Stimulated activated CD8-positive, alpha-beta memory T cell treated with anti-CD3 and anti-CD28 coated beads, Interleukin-7, amount 100 ng/mL, for 48 hours (primary cell): ENCODE results near the gene SESTD1.
"Not testable (repeated sequence)": the region's sequence is repeated elsewhere in the genome, so short reads cannot be mapped to it uniquely, and the experiment has no call there.

Source experiments
- DNase-seq, 2 donors: peaks; one replicate each; pipeline ENCODE4 v3.0.0-alpha.2; 2020; ENCODE audit warnings: low read depth in 1 of 2; ENCODE audit errors: extremely low read depth in 1 of 2

SESTD1 gene

DNA sequence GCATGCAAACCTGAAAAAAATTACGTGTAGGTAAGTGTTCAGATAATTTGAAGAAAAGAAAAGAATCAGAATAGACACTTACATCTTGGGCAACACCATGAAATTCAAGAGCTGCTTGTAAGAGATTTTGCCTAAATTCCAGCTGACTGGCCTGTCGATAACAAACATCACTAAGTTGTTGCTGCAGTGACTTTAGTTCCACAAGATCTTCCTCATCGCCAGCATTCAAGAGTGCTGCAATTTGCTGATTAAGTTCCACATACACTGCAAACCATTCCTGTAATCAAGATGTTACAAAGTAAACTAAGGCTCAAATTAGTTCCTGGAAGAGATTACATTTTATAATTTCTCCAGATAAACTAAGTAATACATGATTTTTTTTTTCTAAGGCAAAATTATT lies 140.3 kb downstream of the SESTD1 start:
- DNase-seq = no peak

DNA sequence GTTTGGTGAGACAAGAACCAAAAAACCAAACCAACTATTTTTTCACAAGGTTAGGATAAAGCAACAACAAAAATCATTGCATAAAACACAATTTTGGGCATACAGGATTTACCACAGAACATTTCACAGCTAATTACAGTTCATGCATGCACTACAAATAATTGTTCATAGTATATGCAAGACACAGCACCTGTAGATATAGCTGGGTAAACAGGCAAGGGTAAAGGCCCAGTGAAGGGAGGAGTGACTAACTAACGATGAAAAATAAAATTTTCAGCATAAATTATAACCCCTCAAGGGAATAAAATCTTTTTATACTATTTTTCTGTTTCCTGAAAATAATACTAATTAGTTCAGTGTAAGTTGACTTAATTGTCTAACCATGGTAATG lies 141.4 kb downstream of the SESTD1 start:
- DNase-seq = no peak

DNA sequence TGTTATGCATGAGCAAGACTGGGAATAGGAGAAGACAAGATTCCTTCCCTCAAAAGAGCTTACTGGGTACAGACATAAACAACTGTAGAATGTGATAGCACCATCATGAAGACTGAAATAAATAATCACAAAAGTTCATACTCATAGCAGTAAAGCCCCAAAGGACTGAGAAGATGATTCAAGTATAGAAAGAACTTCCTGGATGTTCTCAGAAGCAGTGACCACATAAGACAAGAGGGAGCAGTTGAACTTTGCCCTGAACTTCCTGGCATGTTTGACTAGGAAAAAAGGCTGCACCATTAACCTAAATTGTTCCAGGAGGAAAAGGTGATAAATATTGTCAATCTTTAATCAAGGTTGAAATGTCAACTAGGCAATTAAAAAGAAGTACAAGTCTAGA lies 156.9 kb downstream of the SESTD1 start:
- DNase-seq = no peak

DNA sequence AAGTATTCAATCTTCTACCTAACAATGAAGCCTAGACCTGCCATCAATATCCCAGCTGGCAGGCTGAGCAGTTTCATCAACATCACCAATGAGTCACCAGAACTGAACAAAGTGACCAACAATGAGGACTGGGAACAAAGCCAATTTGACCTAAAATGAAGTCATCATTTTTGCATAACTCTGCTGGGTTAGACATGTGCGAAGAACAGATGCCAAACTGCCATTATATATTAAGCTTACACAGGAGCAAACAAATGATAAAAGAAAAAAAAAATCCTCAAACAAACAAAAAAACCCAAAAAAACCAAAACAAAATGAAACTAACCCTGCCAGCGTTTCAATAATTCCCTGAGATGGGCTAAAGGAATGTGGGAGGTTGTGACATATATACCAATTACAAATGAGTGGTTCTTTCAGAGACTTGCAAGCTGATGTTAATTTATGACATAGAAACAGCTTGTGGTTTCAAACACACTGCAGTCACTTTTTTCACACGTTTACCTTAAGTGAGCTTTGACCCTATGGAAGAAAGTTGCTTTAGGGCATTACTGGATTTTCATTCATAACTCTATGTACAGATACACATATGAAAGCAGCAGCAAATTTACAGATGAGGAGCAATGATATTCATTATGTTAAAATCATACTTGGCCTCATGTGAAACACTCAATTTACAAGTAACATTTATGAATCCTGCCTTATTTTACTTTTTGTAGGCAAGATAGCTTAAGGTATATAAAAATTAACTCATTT lies 157.8 kb downstream of the SESTD1 start:
- DNase-seq = no peak

DNA sequence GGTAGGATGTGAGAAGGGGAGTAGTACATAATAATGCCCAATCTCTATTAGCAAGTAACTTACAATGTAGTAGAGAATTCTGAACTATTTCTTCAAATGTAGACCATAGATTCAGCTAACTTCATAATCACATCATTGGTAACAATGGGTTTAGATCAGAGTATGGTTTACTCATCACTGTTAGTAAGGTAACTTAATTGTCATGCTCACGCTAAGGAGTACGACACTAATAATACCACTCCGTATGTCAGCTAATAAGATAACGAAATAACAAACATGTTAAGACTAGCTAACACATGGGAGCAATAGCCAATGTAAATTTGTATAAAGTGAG lies 158.3 kb downstream of the SESTD1 start:
- no peak for DNase-seq

DNA sequence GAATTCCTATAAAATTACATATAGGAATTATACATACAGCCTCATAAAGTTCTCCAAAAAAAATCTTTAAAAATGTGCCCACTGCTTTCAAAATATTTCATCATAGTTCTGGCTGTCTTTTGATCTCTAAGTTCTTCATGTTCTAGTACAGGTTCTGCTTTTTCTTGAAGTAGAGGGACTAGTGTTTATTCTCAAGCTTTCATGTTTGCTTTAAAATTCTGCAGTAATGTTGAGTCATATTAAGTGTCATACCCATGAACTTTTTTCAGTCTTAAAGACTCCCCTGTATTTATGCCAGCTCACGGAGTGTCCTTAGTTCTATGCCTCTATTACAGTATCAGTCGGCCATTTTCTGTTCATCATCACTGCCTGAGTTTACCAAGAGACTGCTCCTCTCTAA lies 159.9 kb downstream of the SESTD1 start:
- no peak for DNase-seq

DNA sequence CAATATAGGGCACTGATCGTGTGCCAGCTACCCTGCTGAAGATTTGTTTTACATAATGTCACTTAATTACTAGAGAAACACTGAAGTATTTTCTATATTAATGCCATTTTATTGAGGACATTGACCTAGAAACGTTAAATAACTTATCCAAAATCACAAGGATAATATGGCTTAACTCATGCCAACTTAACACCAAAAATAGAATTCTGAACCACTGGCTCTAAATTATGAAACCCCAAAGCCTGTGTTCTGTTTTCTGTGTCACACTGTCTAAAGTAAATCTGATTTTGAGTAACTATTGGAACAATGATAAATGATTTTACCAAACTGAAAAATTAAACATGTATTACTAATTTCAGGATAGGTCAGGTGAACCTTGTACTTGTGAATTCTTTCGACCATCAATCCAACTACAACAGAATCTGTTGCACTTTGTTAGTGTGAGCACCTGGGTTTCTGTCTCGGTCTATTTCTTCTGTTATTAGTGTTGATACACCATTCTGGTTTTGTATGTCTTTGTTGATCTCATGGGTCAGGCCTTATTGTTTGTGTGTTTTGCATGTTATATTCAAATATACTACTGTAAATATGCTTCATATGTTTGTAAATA lies 166.4 kb downstream of the SESTD1 start:
- DNase-seq = no peak

DNA sequence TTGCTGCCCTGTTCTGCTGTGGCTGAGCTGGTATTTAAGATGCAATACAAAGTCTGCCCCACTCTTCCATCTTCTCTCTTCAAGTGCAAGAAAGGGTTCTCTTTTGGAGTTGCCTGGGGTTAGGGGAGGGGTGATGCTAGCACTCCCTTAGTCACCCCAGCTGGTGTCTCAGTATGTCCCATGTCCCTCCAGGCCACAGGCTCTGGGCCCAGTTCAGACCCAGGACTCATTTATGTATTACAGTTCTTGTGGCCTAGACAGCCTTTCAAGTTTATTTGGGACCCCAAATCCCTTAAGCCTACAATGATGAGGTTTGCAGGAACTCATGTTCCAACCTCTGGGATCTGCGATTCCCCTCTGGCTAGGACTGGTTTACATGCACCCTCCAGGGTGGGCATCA lies 167.5 kb downstream of the SESTD1 start:
- no peak for DNase-seq

DNA sequence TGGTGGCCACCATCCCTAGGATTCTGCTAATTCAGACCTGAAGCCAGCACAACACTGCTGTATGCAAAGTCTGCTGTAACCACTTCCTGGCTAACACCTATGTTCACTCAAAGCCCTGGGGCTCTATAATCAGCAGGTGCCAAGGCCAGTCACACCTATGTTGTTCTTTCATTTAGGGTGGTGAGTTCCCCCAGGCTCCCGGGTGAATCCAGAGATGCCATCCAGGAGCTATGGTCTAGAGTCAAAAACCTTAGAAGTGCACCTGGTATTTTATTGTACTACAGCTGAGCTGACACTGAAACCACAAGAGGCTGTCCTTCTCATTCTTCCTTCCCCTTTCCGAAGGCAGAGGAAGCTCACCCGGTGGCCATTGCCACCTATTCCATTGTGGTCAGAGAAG lies 168.5 kb downstream of the SESTD1 start:
- no peak for DNase-seq

DNA sequence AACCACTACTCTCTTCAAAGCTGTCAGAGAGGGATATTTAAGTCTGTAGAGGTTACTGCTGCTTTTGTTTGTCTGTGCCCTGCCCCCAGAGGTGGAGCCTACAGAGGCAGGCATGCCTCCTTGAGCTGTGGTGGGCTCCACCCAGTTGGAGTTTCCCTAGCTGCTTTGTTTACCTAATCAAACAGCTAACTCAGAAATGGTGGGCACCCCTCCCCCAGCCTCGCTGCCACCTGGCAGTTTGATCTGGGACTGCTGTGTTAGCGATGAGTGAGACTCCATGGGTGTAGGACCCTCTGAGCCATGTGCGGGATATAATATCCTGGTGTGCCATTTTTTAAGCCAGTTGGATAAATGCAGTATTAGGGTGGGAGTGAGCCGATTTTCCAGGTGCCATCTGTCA lies 171.7 kb downstream of the SESTD1 start:
- DNase-seq = not testable (repeated sequence)

DNA sequence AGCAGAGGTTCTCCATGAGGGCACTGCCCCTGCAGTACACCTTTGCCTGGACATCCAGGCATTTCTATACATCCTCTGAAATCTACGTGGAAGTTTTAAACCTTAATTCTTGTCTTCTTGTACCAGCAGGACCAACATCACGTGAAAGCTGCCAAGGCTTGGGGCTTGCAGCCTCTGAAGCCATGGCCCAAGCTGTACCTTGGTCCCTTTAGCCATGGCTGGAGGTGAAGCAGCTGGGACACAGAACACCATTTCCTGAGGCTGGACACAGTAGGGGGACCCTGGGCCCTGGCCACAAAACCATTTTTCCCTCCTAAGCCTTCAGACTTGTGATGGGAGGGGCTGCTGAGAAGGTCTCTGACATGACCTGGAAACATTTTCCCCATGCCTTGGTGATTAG lies 181.9 kb downstream of the SESTD1 start:
- DNase-seq = no peak

DNA sequence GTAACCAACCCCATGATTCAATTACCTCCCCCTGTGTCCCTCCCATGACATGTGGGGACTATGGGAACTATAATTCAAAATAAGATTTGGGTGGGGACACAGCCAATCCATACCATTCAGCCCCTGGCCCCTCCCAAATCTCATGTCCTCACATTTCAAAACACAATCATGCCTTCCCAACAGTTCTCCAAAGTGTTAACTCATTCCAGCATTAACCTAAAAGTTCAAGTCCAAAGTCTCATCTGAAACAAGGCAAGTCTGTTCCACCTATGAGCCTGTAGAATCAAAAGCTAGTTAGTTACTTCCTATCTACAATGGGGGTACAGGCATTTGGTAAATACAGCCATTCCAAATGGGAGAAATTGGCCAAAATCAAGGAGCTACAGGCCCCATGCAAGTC lies 182.7 kb downstream of the SESTD1 start:
- DNase-seq = no peak

DNA sequence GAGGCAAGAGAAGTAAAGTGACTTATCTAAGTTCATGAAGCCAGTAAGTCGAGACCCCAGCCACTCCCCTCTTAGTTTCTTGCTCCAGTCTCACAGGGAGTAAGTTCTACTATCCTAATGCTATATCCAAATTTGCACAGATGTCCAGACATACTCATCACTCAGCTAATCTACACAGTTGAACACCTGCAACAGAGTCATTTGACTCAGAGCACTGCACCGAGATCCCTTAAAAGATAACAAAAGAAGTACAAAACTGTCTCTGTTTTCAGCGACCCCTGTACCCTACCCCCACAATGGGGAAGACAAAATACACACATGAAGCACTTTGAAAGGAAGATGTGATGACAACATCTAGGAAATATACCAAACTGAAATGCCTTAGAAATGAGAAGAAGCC lies 192.1 kb downstream of the SESTD1 start:
- no peak for DNase-seq

DNA sequence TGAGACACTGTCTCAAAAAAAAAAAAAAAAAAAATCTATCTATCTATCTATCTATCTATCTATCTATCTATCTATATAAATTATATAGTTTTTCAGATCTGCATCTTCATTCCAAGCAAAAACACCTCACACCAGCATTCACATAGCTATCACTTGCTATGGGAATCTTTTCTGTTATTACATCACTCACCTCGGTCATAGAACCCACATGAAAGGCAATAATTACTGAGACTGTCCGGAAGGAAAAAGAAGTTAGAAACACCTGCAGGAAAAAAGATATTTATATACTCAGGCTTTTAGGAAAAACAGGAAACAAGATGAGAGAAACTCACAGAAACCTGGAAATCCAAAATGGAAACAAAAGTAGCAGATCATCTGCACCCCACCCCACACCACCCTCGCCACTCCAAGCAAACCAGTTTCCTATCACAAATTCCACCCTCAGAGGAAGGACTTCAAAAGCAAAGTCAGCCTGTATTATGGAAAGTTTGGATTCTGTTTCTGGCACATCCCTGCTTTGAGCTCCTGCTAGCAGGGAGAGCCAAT lies 192.7 kb downstream of the SESTD1 start:
- DNase-seq = no peak

DNA sequence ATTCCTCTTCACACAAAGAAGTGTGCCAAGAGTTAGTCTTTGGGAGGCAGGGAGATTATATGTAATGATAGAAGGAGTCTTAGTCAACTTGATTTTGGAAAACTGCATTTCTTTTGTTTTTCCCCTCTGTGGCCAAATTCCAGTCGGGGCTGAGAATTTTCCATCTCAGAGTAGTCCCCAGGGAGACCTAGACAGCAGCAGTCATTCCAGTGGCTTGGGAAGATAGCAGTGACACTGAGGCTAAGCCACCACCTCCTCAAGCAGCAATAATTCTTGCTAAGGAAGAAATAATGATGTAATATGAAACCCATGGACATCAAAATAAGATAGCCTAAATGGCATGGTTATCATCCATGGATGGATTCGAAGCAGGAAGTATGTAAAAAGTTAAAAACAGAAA lies 193.7 kb downstream of the SESTD1 start:
- no peak for DNase-seq

DNA sequence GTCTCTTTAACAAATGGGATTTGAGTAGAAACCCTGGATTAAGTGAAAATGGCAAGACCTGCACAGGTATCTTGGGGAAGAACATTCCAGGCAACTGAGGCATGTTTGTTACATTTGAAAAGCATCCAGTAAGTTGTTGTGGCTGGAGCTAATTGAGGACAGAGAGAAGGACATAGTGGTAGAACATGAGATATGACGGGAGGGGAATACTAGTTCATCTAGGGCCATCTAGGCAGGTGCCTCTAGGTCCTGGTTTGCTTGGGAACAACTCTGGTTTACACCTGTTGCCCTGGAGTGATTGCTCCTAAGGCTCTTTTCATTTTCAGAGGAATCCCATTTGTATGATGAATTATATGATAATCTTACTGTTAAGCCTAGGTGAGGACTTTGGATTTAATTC lies 194.9 kb downstream of the SESTD1 start:
- no peak for DNase-seq

DNA sequence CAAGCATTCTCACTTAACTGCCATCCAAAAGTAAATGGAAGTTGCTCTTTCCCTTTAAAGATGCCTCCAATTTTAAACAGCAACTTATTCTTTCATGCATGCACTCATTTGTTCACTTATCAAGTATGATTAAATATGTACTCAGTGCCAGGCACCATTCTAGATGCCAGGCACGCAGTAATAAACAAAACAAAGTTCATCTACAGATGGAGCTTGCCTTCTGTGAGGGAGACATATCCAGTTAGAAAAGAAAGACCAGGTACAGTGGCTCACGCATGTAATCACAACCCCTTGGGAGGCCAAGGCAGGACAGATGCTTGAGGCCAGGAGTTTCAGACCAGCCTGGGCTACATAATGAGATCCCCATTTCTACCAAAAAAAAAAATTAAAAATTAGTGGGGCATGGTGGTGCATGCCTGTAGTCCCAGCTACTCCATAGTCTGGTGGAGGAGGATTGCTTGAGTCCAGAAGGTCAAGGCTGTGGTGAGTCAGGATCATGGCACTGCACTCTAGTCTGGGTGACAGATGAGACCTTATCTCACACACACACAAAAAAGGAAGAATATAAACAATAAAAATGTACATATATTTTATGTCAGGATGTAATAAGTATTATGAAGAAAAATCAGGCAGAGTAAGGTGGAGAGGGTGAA lies 195.5 kb downstream of the SESTD1 start:
- DNase-seq = no peak

DNA sequence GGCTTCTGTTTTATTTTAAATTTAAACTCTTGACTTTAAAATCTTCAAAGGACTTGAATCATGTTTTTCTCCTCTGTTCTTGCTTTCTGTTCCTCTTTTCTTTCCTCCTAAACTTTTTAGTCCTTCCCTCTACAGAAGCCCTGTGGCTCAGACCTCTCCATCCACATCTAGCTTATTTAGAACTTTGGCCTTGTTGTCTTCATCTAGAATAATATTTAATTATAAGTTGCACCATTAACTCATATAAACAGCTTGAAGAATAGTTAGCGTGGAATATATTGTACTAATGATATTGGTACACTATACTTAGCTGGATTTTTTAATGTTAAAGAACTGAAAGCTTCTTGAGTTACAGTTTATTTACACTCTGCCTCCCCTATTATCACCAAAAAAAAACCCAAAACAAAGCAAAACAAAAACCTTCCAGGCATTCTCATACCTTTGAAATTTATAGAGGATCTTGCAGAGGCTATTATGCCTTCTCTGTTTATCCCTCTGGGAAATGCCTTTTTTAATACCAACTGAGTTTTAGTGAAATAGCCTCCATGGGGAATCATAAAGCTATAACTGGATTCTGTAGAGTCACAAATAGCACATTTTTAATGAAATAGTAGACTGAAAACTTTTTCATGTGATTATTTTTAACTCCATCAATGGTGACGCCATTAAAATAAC lies 205.5 kb downstream of the SESTD1 start:
- no peak for DNase-seq

DNA sequence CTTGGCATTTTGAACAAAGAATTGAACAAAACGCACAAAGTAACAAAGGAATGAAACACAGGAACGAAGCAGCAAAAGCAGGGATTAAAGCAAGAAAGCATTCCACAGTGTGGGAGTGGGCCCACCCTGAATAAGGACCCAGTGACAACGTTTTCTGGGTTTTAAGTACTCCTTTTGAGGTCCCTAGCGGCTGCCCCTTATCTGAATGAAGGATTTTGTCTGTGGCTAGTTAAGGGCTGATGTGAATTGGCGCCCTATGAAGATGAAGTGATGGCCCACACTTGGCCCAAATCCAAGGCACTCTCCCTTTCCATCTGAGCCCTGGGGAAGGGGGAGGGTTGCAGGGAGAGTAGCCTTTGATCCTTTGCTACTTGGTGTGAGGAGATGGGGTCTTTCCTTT lies 206.9 kb downstream of the SESTD1 start:
- no peak for DNase-seq

DNA sequence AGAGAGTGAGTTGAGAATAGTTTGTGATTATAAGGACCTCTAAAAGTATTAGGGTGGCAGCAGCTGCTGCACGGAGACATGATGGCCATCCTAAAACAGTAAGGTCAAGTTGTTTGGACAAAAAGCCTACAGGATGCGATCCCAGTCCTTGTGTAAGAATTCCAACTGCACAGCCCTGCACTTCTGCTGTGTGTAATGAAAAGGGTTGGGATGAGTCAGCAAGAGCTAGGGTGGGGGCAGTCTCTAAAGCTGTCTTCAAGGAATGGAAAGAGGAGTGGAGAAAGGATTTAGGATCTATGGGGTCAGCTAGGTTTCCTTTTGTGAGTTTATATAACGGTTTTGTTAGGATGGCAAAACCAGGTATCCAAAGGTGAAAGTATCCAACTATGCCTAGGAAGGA lies 211.1 kb downstream of the SESTD1 start:
- not testable (repeated sequence) for DNase-seq
